ENCODE data around the gene TOMM20. TPM values are rescaled to one million over a fixed set of nuclear protein-coding genes. Genes with fewer than 3 reads are reported as not detected.
A peak's percentile ranks its signal among the peaks of the same experiment; 100 is the strongest.
"Not testable (repeated sequence)": the region's sequence is repeated elsewhere in the genome, so short reads cannot be mapped to it uniquely, and the experiment has no call there.

TOMM20 gene
- total and polyA plus RNA-seq, 4 experiments from 2014 or later, result 64.4 to 108 (median 86.4) TPM

- CTCF ChIA-PET (ENCODE audit: partially characterized antibody), result interaction anchor here (0.7 to 9.0 kb wide), 7 partner anchors 9 to 593 kb away, joined by 3 to 75 read pairs (median 4); no protein-coding TSS in a partner anchor
- not testable (repeated sequence) for H3K27me3 Mint-ChIP-seq
Measured at GRCh38 chr1:235092415-235092814, 36.2 kb downstream of the TOMM20 start.

GRCh38 chr1:235092045-235092406, 36.6 kb downstream of the TOMM20 start:
- H3K36me3 ChIP-seq (ENCODE audit: insufficient read depth, low read length); H3K36me3 Mint-ChIP-seq; DNase-seq; H3K4me3 Mint-ChIP-seq; H3K4me1 ChIP-seq (ENCODE audit: insufficient read depth, low read length); H3K9me3 Mint-ChIP-seq; H3K27ac ChIP-seq (ENCODE audit: low read depth, low read length); H3K4me3 ChIP-seq (ENCODE audit: low read length in 2 of 2); H3K27ac Mint-ChIP-seq; H3K27me3 Mint-ChIP-seq; H3K27me3 ChIP-seq (ENCODE audit: insufficient read depth, low read length); H3K9me3 ChIP-seq (ENCODE audit: control insufficient read depth in 1 of 2, low read length in 2 of 2); intact Hi-C loops (cut with micrococcal nuclease); H3K4me1 Mint-ChIP-seq: not testable (repeated sequence)
- ChIA-PET POLR2A (ENCODE audit: partially characterized antibody) (interaction anchor here (0.6 kb wide), 1 partner anchor 670 kb away, joined by 3 read pairs; no protein-coding TSS in a partner anchor), CTCF (ENCODE audit: partially characterized antibody) (interaction anchor here (0.7 to 9.0 kb wide), 6 partner anchors 9 to 555 kb away, joined by 3 to 75 read pairs (median 4); no protein-coding TSS in a partner anchor)

More at GRCh38 chr1:235092415-235092814, 36.2 kb downstream of the TOMM20 start:
- H3K4me1 ChIP-seq (ENCODE audit: insufficient read depth, low read length); H3K9me3 ChIP-seq (ENCODE audit: control insufficient read depth in 1 of 2, low read length in 2 of 2); H3K27me3 ChIP-seq (ENCODE audit: insufficient read depth, low read length); H3K27ac Mint-ChIP-seq; H3K4me3 Mint-ChIP-seq; H3K27ac ChIP-seq (ENCODE audit: low read depth, low read length); H3K4me1 Mint-ChIP-seq; intact Hi-C loops (cut with micrococcal nuclease); H3K36me3 ChIP-seq (ENCODE audit: insufficient read depth, low read length); DNase-seq; H3K9me3 Mint-ChIP-seq; POLR2A ChIA-PET (ENCODE audit: partially characterized antibody); H3K36me3 Mint-ChIP-seq; H3K4me3 ChIP-seq (ENCODE audit: low read length in 2 of 2): not testable (repeated sequence)

- DNase-seq; H3K9me3 Mint-ChIP-seq; H3K4me3 ChIP-seq (ENCODE audit: low read length in 2 of 2); H3K36me3 ChIP-seq (ENCODE audit: insufficient read depth, low read length); intact Hi-C loops (cut with micrococcal nuclease); H3K27ac ChIP-seq (ENCODE audit: low read depth, low read length); H3K4me1 ChIP-seq (ENCODE audit: insufficient read depth, low read length); H3K4me3 Mint-ChIP-seq; H3K27me3 ChIP-seq (ENCODE audit: insufficient read depth, low read length); H3K9me3 ChIP-seq (ENCODE audit: control insufficient read depth in 1 of 2, low read length in 2 of 2); H3K27ac Mint-ChIP-seq; H3K36me3 Mint-ChIP-seq; H3K27me3 Mint-ChIP-seq; H3K4me1 Mint-ChIP-seq: not testable (repeated sequence)
- ChIA-PET POLR2A (ENCODE audit: partially characterized antibody) (interaction anchor here (0.6 kb wide), 1 partner anchor 669 kb away, joined by 3 read pairs; no protein-coding TSS in a partner anchor), CTCF (ENCODE audit: partially characterized antibody) (interaction anchor here (1.3 to 9.0 kb wide), 5 partner anchors 8 to 493 kb away, joined by 4 to 75 read pairs (median 13); no protein-coding TSS in a partner anchor)
Measured at GRCh38 chr1:235091319-235092044, 37.2 kb downstream of the TOMM20 start.

- intact Hi-C loops (cut with micrococcal nuclease), result no loop called here
- Mint-ChIP-seq H3K4me3 (no peak overlapping the region), H3K36me3 (no peaks in the 10 kb centered on the region), H3K9me3 (no peaks in the 10 kb centered on the region), H3K4me1 (peaks cover 6 to 10% (median 7%) of the 10 kb centered on the region in 4 donors), H3K27me3 (peaks cover 0 to 5% of the 10 kb centered on the region in 2 donors), H3K27ac (no peak overlapping the region)
- Histone ChIP-seq H3K9me3 (ENCODE audit: control insufficient read depth in 1 of 2, low read length in 2 of 2) (no peaks in the 10 kb centered on the region), H3K4me3 (ENCODE audit: low read length in 2 of 2) (no peak overlapping the region), H3K36me3 (ENCODE audit: insufficient read depth, low read length) (no peaks in the 10 kb centered on the region), H3K27ac (ENCODE audit: low read depth, low read length) (no peak overlapping the region), H3K27me3 (ENCODE audit: insufficient read depth, low read length) (no peaks in the 10 kb centered on the region), H3K4me1 (ENCODE audit: insufficient read depth, low read length) (peaks cover 9% of the 10 kb centered on the region)
- ChIA-PET CTCF (ENCODE audit: partially characterized antibody) (interaction anchor here (0.8 to 9.0 kb wide), 5 partner anchors 8 to 492 kb away, joined by 3 to 75 read pairs (median 6); no protein-coding TSS in a partner anchor), POLR2A (ENCODE audit: partially characterized antibody) (no interaction called here)
- DNase-seq, result no peak
Measured at GRCh38 chr1:235090406-235091069, 38.1 kb downstream of the TOMM20 start.

- Mint-ChIP-seq H3K36me3 (no peaks in the 10 kb centered on the region), H3K4me3 (peak overlapping the region in 1 of 8 donors; percentile 55), H3K9me3 (no peaks in the 10 kb centered on the region), H3K27me3 (peaks cover 0 to 4% of the 10 kb centered on the region in 2 donors), H3K27ac (no peak overlapping the region), H3K4me1 (peaks cover 6 to 10% (median 7%) of the 10 kb centered on the region in 4 donors)
- Histone ChIP-seq H3K27me3 (ENCODE audit: insufficient read depth, low read length) (no peaks in the 10 kb centered on the region), H3K4me1 (ENCODE audit: insufficient read depth, low read length) (peaks cover 8% of the 10 kb centered on the region), H3K4me3 (ENCODE audit: low read length in 2 of 2) (no peak overlapping the region), H3K9me3 (ENCODE audit: control insufficient read depth in 1 of 2, low read length in 2 of 2) (no peaks in the 10 kb centered on the region), H3K36me3 (ENCODE audit: insufficient read depth, low read length) (no peaks in the 10 kb centered on the region), H3K27ac (ENCODE audit: low read depth, low read length) (no peak overlapping the region)
- DNase-seq, result no peak
- ChIA-PET POLR2A (ENCODE audit: partially characterized antibody) (interaction anchor here (1.0 kb wide), 1 partner anchor 479 kb away, joined by 5 read pairs; the partner anchor contains the start of gene IRF2BP2), CTCF (ENCODE audit: partially characterized antibody) (interaction anchor here (1.2 to 9.0 kb wide), 4 partner anchors 17 to 491 kb away, joined by 3 to 75 read pairs (median 16); no protein-coding TSS in a partner anchor)
- intact Hi-C loops (cut with micrococcal nuclease), result no loop called here
Measured at GRCh38 chr1:235088907-235089306, 39.7 kb downstream of the TOMM20 start.

GRCh38 chr1:235088430-235088829, 40.2 kb downstream of the TOMM20 start:
- H3K36me3 ChIP-seq (ENCODE audit: insufficient read depth, low read length), result no peaks in the 10 kb centered on the region
- no peaks in the 10 kb centered on the region for H3K9me3 ChIP-seq (ENCODE audit: control insufficient read depth in 1 of 2, low read length in 2 of 2)
- no peak for DNase-seq
- Mint-ChIP-seq H3K4me1 (peaks cover 7 to 10% (median 8%) of the 10 kb centered on the region in 4 donors), H3K9me3 (no peaks in the 10 kb centered on the region), H3K27ac (peak overlapping the region in 1 of 7 donors; percentile 60), H3K4me3 (no peak overlapping the region), H3K36me3 (no peaks in the 10 kb centered on the region), H3K27me3 (no peaks in the 10 kb centered on the region)
- peaks cover 8% of the 10 kb centered on the region for H3K4me1 ChIP-seq (ENCODE audit: insufficient read depth, low read length)
- POLR2A ChIA-PET (ENCODE audit: partially characterized antibody), result interaction anchor here (1.0 kb wide), 1 partner anchor 479 kb away, joined by 5 read pairs; the partner anchor contains the start of gene IRF2BP2
- CTCF ChIA-PET (ENCODE audit: partially characterized antibody), result interaction anchor here (2.2 to 9.0 kb wide), 3 partner anchors 17 to 490 kb away, joined by 13 to 75 read pairs (median 19); no protein-coding TSS in a partner anchor
- intact Hi-C loops (cut with micrococcal nuclease), result no loop called here
- no peaks in the 10 kb centered on the region for H3K27me3 ChIP-seq (ENCODE audit: insufficient read depth, low read length)
- H3K27ac ChIP-seq (ENCODE audit: low read depth, low read length), result no peak overlapping the region
- no peak overlapping the region for H3K4me3 ChIP-seq (ENCODE audit: low read length in 2 of 2)

GRCh38 chr1:235087906-235088305, 40.7 kb downstream of the TOMM20 start:
- Histone ChIP-seq H3K36me3 (ENCODE audit: insufficient read depth, low read length) (no peaks in the 10 kb centered on the region), H3K27ac (ENCODE audit: low read depth, low read length) (no peak overlapping the region), H3K4me1 (ENCODE audit: insufficient read depth, low read length) (peaks cover 11% of the 10 kb centered on the region), H3K9me3 (ENCODE audit: control insufficient read depth in 1 of 2, low read length in 2 of 2) (no peaks in the 10 kb centered on the region), H3K27me3 (ENCODE audit: insufficient read depth, low read length) (no peaks in the 10 kb centered on the region), H3K4me3 (ENCODE audit: low read length in 2 of 2) (no peak overlapping the region)
- Mint-ChIP-seq H3K4me3 (no peak overlapping the region), H3K36me3 (no peaks in the 10 kb centered on the region), H3K9me3 (no peaks in the 10 kb centered on the region), H3K27ac (peak overlapping the region in 1 of 7 donors; percentile 60), H3K4me1 (peaks cover 12 to 16% (median 13%) of the 10 kb centered on the region in 4 donors), H3K27me3 (no peaks in the 10 kb centered on the region)
- intact Hi-C loops (cut with micrococcal nuclease), result no loop called here
- DNase-seq, result no peak
- POLR2A ChIA-PET (ENCODE audit: partially characterized antibody), result no interaction called here
- CTCF ChIA-PET (ENCODE audit: partially characterized antibody), result interaction anchor here (2.2 to 9.0 kb wide), 3 partner anchors 18 to 490 kb away, joined by 13 to 75 read pairs (median 19); no protein-coding TSS in a partner anchor

All from CD4-positive, alpha-beta memory T cell (primary cell).